Mucosa of stomach (tissue), 1 donor: ENCODE results near the gene STX4.

Source experiments
- H3K27me3 ChIP-seq: one replicate; pipeline ENCODE4 v1.7.0; 2013; ENCODE audit warnings: mild to moderate bottlenecking, low read length; ENCODE audit not compliant: control insufficient read depth, insufficient read depth
- H3K36me3 ChIP-seq: one replicate; pipeline ENCODE4 v1.7.0; 2013; ENCODE audit warnings: low read length; ENCODE audit not compliant: control insufficient read depth, insufficient read depth
- H3K4me1 ChIP-seq: one replicate; pipeline ENCODE4 v1.7.0; 2013; ENCODE audit warnings: mild to moderate bottlenecking, low read length; ENCODE audit not compliant: control insufficient read depth, insufficient read depth
- H3K4me3 ChIP-seq: one replicate; pipeline ENCODE4 v1.7.0; 2013; ENCODE audit warnings: low read length
- H3K9ac ChIP-seq: one replicate; pipeline ENCODE4 v1.7.0; 2013; ENCODE audit warnings: mild to moderate bottlenecking, low read length, moderate library complexity
- H3K9me3 ChIP-seq: one replicate; pipeline ENCODE4 v1.7.0; 2013; ENCODE audit warnings: mild to moderate bottlenecking, low read length, moderate library complexity; ENCODE audit not compliant: control insufficient read depth
- donor health status: Pancreatic carcinoma.

Gene STX4

GRCh38 chr16:30992931-30993816 is 40.2 kb upstream of the STX4 start:
- no peaks in the 10 kb centered on the region for H3K9me3 ChIP-seq
- no peak overlapping the region for H3K4me3 ChIP-seq
- peaks cover 18% of the 10 kb centered on the region for H3K27me3 ChIP-seq
- H3K9ac ChIP-seq, result no peak overlapping the region
- H3K36me3 ChIP-seq, result no peaks in the 10 kb centered on the region
- peaks cover 17% of the 10 kb centered on the region for H3K4me1 ChIP-seq

DNA sequence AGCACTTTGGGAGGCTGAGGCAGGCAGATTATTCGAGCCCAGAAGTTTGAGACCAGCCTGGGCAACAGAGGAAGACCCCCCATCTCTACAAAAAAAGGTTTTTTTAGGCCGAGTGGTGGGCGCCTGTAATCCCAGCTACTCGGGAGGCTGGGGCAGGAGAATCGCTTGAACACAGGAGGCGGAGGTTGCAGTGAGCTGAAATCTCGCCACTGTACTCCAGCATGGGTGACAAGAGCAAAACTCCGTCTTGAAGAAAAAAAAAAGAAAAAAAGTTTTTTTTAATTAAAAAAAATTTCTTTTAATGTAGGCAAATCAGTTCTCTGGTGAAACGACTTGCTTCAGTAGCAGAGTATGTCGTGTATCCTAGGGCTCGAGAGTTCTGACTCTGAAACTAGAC is 37.4 kb upstream of the STX4 start:
- no peaks in the 10 kb centered on the region for H3K36me3 ChIP-seq
- H3K27me3 ChIP-seq, result peaks cover 24% of the 10 kb centered on the region
- no peak overlapping the region for H3K4me3 ChIP-seq
- no peak overlapping the region for H3K9ac ChIP-seq
- no peaks in the 10 kb centered on the region for H3K9me3 ChIP-seq
- peaks cover 17% of the 10 kb centered on the region for H3K4me1 ChIP-seq

- Histone ChIP-seq H3K9ac (peak overlapping the region; percentile 61), H3K36me3 (no peaks in the 10 kb centered on the region)
These were observed 36.9 kb upstream of the STX4 start for GRCh38 chr16:30996324-30996984.

GRCh38 chr16:30996985-30997724 is 36.2 kb upstream of the STX4 start:
- Histone ChIP-seq H3K4me1 (peaks cover 17% of the 10 kb centered on the region), H3K36me3 (no peaks in the 10 kb centered on the region), H3K4me3 (no peak overlapping the region), H3K27me3 (peaks cover 29% of the 10 kb centered on the region), H3K9ac (peak overlapping the region; percentile 61), H3K9me3 (no peaks in the 10 kb centered on the region)

More at GRCh38 chr16:30996324-30996984, 36.9 kb upstream of the STX4 start:
- peaks cover 17% of the 10 kb centered on the region for H3K4me1 ChIP-seq
- no peaks in the 10 kb centered on the region for H3K9me3 ChIP-seq
- no peak overlapping the region for H3K4me3 ChIP-seq
- H3K27me3 ChIP-seq, result peaks cover 24% of the 10 kb centered on the region

GRCh38 chr16:30997725-30998711 is 35.3 kb upstream of the STX4 start:
- H3K27me3 ChIP-seq, result peaks cover 34% of the 10 kb centered on the region
- peaks cover 17% of the 10 kb centered on the region for H3K4me1 ChIP-seq
- H3K9me3 ChIP-seq, result no peaks in the 10 kb centered on the region
- no peak overlapping the region for H3K4me3 ChIP-seq
- no peaks in the 10 kb centered on the region for H3K36me3 ChIP-seq
- H3K9ac ChIP-seq, result peak overlapping the region; percentile 55

DNA sequence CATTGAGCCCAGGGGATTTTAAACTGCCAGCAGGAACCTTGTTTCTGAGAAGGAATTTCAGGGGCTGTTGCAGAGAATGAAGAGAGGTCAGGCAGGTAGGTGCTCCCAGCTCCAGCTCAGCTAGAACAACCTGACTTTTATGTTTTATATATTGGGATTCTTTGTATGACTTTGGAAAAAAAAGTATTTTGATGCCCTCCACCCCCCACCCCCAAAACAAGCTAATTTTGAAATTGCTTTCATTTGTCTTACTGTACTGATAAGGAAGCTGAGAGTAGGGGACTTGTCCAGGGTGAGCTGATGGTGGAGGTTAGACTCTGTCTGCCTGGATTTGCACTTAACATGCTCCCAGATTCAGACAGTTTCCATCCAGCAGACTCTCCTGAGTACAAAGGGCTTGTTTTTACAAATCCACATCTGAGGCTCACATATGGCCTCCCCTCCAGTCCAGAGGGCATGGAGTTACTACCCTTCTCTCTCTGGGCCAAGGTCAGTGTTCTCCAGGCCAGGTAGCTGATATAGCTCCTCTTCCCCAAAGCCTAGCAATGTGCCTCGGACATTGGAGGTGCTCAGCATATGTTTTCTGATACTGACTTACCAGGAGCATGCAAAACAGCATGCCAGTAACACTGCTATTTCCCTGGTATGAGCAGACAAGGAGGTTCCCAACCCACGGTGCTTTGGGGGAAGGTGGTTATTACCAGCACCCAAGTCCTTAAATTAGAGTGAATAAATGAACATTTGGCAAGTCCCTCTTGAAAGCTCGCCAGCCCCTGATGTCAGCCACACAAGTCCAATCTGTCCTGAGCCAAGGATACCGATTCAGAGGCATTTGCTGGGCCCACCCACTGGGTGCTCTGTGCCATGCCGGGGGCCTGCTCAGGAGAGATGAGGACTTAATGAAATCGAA is 34.3 kb upstream of the STX4 start:
- Histone ChIP-seq H3K4me1 (peaks cover 17% of the 10 kb centered on the region), H3K36me3 (no peaks in the 10 kb centered on the region), H3K9ac (no peak overlapping the region), H3K9me3 (no peaks in the 10 kb centered on the region), H3K4me3 (no peak overlapping the region), H3K27me3 (peaks cover 34% of the 10 kb centered on the region)

DNA sequence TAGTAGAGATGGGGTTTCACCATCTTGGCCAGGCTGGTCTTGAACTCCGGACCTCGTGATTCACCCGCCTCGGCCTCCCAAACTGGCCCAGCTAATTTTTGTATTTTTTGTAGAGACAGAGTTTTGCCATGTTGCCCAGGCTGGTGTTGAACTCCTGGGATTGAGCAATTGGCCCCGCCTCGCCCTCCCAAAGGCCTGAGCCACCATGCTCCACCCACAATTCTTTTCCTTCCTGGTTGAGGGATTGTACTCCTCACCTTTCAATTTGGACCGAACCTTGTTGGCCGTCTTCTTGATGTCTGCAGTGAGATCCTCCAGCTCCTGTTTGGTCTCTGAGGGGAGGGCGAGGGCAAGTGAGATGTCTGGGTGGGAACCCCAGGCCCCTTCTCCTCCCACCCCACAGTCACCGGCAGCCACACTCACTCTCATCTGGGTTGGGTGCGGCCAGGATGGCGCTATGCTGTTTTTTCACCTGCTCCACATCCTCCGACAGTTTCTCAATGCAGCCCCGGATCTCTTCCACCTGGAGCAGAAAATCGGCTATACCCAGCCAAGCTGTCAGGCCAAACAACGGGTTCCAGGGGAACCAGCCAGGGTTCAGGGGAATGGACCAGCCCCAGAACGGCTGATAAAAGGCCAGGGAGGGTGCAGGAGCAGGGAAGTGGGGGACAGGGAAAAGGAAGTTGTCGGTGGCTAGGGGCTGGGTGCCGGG is 32.5 kb upstream of the STX4 start:
- H3K4me1 ChIP-seq, result peaks cover 17% of the 10 kb centered on the region

GRCh38 chr16:31001507-31002249 is 31.7 kb upstream of the STX4 start:
- no peaks in the 10 kb centered on the region for H3K9me3 ChIP-seq
- H3K36me3 ChIP-seq, result no peaks in the 10 kb centered on the region
- no peak overlapping the region for H3K9ac ChIP-seq
- peaks cover 12% of the 10 kb centered on the region for H3K4me1 ChIP-seq
- H3K27me3 ChIP-seq, result peaks cover 28% of the 10 kb centered on the region
- no peak overlapping the region for H3K4me3 ChIP-seq

More for the DNA sequence above, 32.5 kb upstream of the STX4 start:
- Histone ChIP-seq H3K9me3 (no peaks in the 10 kb centered on the region), H3K4me3 (no peak overlapping the region), H3K27me3 (peaks cover 34% of the 10 kb centered on the region), H3K36me3 (no peaks in the 10 kb centered on the region), H3K9ac (no peak overlapping the region)

- Histone ChIP-seq H3K27me3 (peaks cover 26% of the 10 kb centered on the region), H3K36me3 (no peaks in the 10 kb centered on the region), H3K9ac (no peak overlapping the region), H3K4me3 (no peak overlapping the region), H3K4me1 (peaks cover 8% of the 10 kb centered on the region), H3K9me3 (no peaks in the 10 kb centered on the region)
These were observed 31.1 kb upstream of the STX4 start for GRCh38 chr16:31002250-31002700.
